D721Med (cell line): Measurements from ENCODE around the gene DGKG.

Source experiments
- DNase-seq: peaks from one replicate; pipeline ENCODE4 v3.0.0; 2011; ENCODE audit warnings: low spot score; ENCODE audit not compliant: insufficient read length
- FAIRE-seq: peaks from 2 replicates; lab custom pipeline; 2011; peaks lifted over from hg19 to GRCh38; lab: Jason Lieb, UNC
- TF ChIP-seq, protein P1 (sequence below): IDR thresholded peaks from 2 replicates; pipeline ENCODE4 v1.5.1; 2012; ENCODE audit warnings: mild to moderate bottlenecking, control low read depth; ENCODE audit not compliant: insufficient read depth; ENCODE audit errors: missing control alignments

The DGKG gene

GRCh38 chr3:186152889-186153292 lies 209.1 kb downstream of the DGKG start:
- DNase-seq: no peak
- FAIRE-seq: no peak
- TF ChIP-seq, protein P1, sequence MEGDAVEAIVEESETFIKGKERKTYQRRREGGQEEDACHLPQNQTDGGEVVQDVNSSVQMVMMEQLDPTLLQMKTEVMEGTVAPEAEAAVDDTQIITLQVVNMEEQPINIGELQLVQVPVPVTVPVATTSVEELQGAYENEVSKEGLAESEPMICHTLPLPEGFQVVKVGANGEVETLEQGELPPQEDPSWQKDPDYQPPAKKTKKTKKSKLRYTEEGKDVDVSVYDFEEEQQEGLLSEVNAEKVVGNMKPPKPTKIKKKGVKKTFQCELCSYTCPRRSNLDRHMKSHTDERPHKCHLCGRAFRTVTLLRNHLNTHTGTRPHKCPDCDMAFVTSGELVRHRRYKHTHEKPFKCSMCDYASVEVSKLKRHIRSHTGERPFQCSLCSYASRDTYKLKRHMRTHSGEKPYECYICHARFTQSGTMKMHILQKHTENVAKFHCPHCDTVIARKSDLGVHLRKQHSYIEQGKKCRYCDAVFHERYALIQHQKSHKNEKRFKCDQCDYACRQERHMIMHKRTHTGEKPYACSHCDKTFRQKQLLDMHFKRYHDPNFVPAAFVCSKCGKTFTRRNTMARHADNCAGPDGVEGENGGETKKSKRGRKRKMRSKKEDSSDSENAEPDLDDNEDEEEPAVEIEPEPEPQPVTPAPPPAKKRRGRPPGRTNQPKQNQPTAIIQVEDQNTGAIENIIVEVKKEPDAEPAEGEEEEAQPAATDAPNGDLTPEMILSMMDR: no peak

DNA sequence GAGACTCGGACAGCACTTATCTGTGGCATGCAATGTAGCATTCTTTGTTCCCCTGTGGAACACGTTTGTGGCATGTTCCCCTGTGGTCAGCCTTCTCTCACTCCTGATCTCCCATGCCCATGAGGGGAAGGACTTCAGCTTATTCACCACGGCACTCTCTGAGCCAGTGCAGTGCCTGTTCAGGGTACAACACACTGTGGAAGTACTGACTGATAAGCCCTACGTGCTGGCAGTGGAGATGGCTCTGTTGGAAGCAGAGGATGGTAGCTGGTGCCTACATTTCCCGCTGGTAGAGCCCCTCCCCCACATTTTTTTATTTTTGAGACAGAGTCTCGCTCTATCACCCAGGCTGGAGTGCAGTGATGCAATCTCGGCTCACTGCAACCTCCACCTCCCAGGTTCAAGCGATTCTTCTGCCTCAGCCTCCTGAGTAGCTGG lies 209.7 kb downstream of the DGKG start:
- DNase-seq (no peak), FAIRE-seq (no peak)
- TF ChIP-seq, protein P1: no peak

DNA sequence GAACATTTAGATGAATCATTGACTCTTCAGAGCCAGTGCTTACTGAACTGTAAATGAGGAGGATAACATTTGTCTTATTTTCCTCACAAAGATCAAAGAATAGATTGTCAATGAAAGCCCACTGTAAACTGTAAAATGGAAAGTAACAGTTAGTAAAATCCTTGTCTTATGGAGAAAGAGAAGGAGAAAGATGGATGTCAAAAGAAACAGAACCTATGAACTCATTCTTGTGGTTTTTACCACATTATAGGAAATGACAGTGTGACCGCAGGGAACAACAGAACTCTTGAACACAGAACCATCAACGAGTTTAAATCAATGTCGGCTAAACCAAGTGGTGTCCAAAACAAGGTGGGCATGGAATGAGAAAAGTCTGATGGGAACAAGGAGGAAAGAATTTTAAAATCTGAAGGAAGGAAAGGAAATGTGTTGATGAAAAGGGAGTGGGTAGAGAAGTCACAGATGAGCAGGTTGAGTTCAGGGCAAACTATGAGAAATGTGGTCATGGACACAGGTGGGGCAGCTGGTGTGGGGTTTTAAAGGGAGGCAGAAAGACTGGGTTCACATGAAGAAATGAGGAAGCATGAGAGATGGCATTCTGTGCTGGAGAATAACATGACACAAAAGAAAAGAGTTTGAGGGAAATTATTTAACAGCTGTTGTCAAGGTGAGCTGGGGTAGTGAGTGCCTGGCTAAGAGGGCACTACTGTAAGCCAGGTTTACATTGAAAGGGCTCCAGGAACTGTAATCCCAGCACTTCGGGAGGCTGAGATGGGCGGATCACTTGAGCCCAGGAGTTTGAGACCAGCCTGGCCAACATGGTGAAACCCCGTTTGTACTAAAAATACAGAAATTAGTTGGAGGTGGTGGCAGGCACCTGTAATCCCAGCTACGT lies 210.7 kb downstream of the DGKG start:
- no peak for DNase-seq
- TF ChIP-seq, protein P1: no peak
- FAIRE-seq: no peak

DNA sequence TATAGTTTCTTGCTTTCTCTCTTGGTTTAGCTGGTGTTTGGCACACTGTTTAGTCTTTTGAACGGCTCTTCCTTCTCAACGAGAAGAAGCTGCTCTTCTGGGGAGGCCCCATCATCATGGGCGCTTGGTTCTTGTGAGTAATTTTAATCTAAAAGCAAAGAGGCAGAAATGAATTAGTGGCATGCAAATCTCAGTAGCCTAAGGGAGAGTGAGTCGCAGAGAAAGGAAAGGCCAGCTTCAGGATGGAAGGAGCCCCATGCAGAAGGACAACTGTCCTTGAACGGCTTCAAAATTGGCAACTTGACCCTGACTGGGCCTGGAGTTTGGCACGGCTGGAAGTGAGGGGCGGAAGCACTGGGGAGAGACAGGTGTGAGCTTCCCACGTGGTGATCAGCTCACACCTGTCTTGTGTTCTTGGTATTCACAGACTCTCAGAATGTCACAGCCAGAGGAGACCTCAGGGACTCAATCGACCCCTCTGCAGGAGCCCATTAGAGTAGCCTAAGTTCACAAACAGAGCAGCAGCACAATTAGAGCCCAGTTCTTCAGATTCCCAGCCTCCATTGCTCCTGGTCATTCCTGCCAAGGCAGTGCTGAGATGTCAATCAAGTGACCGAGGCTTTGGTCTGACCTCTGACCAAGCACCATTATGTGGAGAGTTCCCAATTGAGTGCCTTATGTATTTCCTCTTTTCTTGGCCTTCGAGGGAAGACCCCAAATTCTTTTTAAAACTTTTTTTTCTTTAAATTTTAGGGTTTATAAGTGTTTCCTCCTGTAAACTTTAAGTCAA lies 211.8 kb downstream of the DGKG start:
- DNase-seq: no peak
- FAIRE-seq: no peak
- TF ChIP-seq, protein P1: no peak

- TF ChIP-seq, protein P1: no peak
- FAIRE-seq: no peak
- DNase-seq: no peak
These were observed 212.6 kb downstream of the DGKG start for GRCh38 chr3:186149319-186149960.

DNA sequence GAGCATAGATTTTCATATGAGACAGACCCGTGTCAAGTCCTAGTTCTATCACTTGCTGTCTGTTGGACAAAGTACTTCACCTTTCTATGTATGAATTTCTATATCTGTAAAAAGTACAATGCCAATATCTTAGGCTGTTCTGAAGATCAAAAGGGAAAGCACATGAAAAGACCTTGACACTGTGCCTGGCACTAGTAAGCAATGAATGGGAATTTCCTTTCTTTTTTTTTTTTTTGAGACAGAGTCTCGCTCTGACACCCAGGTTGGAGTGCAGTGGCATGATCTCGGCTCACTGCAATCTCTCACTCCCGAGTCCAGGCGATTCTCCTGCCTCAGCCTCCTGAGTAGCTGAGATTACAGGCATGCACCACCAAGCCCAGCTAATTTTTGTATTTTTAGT lies 217.8 kb downstream of the DGKG start:
- TF ChIP-seq, protein P1: no peak
- DNase-seq (no peak), FAIRE-seq (no peak)
